ENCODE results near the gene TOP3B. TPM values are rescaled to one million over a fixed set of nuclear protein-coding genes. Genes with fewer than 3 reads are reported as not detected.

TOP3B gene
- total RNA-seq, 1 donor from 2014 or later: 83.5 TPM

GRCh38 chr22:21920341-21921183, 62.0 kb downstream of the TOP3B start:
- peaks cover 3% of the 10 kb centered on the region for H3K9me3 Mint-ChIP-seq (ENCODE audit: unreplicated experiment)
- peaks cover 2% of the 10 kb centered on the region for H3K27me3 Mint-ChIP-seq (ENCODE audit: unreplicated experiment)
- H3K27ac Mint-ChIP-seq (ENCODE audit: unreplicated experiment): no peak overlapping the region
- no peak for DNase-seq
- no peak overlapping the region for H3K4me3 Mint-ChIP-seq (ENCODE audit: unreplicated experiment)
- peaks cover 9% of the 10 kb centered on the region for H3K4me1 Mint-ChIP-seq (ENCODE audit: low read depth, unreplicated experiment)
- TF ChIP-seq, protein P1, sequence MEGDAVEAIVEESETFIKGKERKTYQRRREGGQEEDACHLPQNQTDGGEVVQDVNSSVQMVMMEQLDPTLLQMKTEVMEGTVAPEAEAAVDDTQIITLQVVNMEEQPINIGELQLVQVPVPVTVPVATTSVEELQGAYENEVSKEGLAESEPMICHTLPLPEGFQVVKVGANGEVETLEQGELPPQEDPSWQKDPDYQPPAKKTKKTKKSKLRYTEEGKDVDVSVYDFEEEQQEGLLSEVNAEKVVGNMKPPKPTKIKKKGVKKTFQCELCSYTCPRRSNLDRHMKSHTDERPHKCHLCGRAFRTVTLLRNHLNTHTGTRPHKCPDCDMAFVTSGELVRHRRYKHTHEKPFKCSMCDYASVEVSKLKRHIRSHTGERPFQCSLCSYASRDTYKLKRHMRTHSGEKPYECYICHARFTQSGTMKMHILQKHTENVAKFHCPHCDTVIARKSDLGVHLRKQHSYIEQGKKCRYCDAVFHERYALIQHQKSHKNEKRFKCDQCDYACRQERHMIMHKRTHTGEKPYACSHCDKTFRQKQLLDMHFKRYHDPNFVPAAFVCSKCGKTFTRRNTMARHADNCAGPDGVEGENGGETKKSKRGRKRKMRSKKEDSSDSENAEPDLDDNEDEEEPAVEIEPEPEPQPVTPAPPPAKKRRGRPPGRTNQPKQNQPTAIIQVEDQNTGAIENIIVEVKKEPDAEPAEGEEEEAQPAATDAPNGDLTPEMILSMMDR (IDR thresholded peaks at IDR 0.05; ENCODE audit: partially characterized antibody, unreplicated experiment): no peak
- H3K36me3 Mint-ChIP-seq (ENCODE audit: unreplicated experiment): no peaks in the 10 kb centered on the region

GRCh38 chr22:21919526-21920307, 62.9 kb downstream of the TOP3B start:
- H3K4me3 Mint-ChIP-seq (ENCODE audit: unreplicated experiment): no peak overlapping the region
- H3K27me3 Mint-ChIP-seq (ENCODE audit: unreplicated experiment): peaks cover 2% of the 10 kb centered on the region
- TF ChIP-seq, protein P1 (IDR thresholded peaks at IDR 0.05; ENCODE audit: partially characterized antibody, unreplicated experiment): no peak
- no peaks in the 10 kb centered on the region for H3K36me3 Mint-ChIP-seq (ENCODE audit: unreplicated experiment)
- H3K4me1 Mint-ChIP-seq (ENCODE audit: low read depth, unreplicated experiment): peaks cover 7% of the 10 kb centered on the region
- H3K27ac Mint-ChIP-seq (ENCODE audit: unreplicated experiment): no peak overlapping the region
- peaks cover 2% of the 10 kb centered on the region for H3K9me3 Mint-ChIP-seq (ENCODE audit: unreplicated experiment)
- DNase-seq: no peak

DNA sequence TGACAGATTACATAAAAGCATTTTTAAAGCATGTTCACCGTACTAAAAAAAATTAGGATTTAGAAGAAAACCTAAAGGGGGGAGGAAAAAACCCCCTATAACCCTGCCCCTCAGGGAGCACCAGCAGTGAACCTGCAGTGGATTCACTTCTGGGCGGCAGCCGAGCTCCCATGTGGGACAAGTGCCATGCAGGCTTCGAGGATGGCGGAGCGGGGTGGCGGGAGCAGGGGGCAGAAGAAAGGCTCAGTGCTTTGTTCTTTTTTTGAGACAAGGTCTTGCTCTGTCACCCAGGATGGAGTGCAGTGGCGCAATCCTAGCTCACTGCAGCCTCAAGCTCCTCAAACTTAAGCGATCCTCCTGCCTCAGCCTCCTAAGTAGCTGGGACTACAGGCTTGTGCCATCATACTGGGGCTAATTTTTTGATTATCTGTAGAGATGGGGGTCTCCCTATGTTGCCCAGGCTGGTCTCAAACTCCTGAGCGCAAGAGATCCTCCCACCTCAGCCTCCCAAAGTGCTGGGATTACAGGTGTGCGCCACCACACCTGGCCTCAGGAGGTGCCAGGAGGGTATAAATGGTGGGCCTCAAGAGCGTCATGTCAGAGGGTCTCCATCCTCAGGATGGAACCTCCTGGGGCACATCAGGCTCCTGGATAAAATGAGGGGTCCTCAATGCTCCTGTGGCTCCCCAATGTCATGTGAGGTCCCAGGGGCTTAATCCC, 64.0 kb downstream of the TOP3B start:
- Mint-ChIP-seq H3K9me3 (ENCODE audit: unreplicated experiment) (no peaks in the 10 kb centered on the region), H3K4me1 (ENCODE audit: low read depth, unreplicated experiment) (peaks cover 7% of the 10 kb centered on the region), H3K4me3 (ENCODE audit: unreplicated experiment) (no peak overlapping the region), H3K27ac (ENCODE audit: unreplicated experiment) (no peak overlapping the region), H3K36me3 (ENCODE audit: unreplicated experiment) (no peaks in the 10 kb centered on the region), H3K27me3 (ENCODE audit: unreplicated experiment) (no peaks in the 10 kb centered on the region)
- no peak for DNase-seq
- TF ChIP-seq, protein P1 (IDR thresholded peaks at IDR 0.05; ENCODE audit: partially characterized antibody, unreplicated experiment): no peak

GRCh38 chr22:21917959-21918261, 64.7 kb downstream of the TOP3B start:
- Mint-ChIP-seq H3K4me1 (ENCODE audit: low read depth, unreplicated experiment) (peaks cover 7% of the 10 kb centered on the region), H3K4me3 (ENCODE audit: unreplicated experiment) (no peak overlapping the region), H3K27me3 (ENCODE audit: unreplicated experiment) (no peaks in the 10 kb centered on the region), H3K36me3 (ENCODE audit: unreplicated experiment) (no peaks in the 10 kb centered on the region), H3K27ac (ENCODE audit: unreplicated experiment) (no peak overlapping the region), H3K9me3 (ENCODE audit: unreplicated experiment) (no peaks in the 10 kb centered on the region)
- no peak for DNase-seq
- TF ChIP-seq, protein P1 (IDR thresholded peaks at IDR 0.05; ENCODE audit: partially characterized antibody, unreplicated experiment): no peak

Measured in glutamatergic neuron (in vitro differentiated cells).